Prostate gland (tissue), 2 donors: ENCODE data around the gene LRRC8B. TPM values are rescaled to one million over a fixed set of nuclear protein-coding genes. Genes with fewer than 3 reads are reported as not detected.
"Not testable (repeated sequence)": the region's sequence is repeated elsewhere in the genome, so short reads cannot be mapped to it uniquely, and the experiment has no call there.

ENCODE experiments used
- DNase-seq: peaks from one replicate; pipeline ENCODE4 v3.0.0-alpha.2; 2019; ENCODE audit warnings: low spot score
- H3K27ac ChIP-seq, 2 donors: fragments of 200-600 bp; sonication (generic); 2 replicates each; pipeline ENCODE4 v1.5.1; 2017 to 2019
- H3K27me3 ChIP-seq: fragments of 200-600 bp; sonication (generic); replicated peaks from 2 replicates; pipeline ENCODE4 v1.5.1; 2019; ENCODE audit not compliant: insufficient read depth
- H3K36me3 ChIP-seq, 2 donors: fragments of 200-600 bp; sonication (generic); 1 replicate in 1 of 2; 2 replicates in 1 of 2; pipeline versions ENCODE4 v1.5.1 to v1.8.1; 2017 to 2019
- H3K4me1 ChIP-seq: fragments of 200-600 bp; sonication (generic); replicated peaks from 2 replicates; pipeline ENCODE4 v1.5.1; 2019
- H3K4me3 ChIP-seq, 2 donors: fragments of 200-600 bp; sonication (generic); 2 replicates each; pipeline ENCODE4 v1.5.1; 2017 to 2019
- H3K9me3 ChIP-seq: fragments of 200-600 bp; sonication (generic); 2 replicates; pipeline ENCODE4 v1.5.1; 2017
- POLR2A ChIP-seq: fragments of 450-650 bp; IDR thresholded peaks from one replicate; pipeline ENCODE4 v1.6.1; 2016; ENCODE audit warnings: antibody characterized with exemption, mild to moderate bottlenecking
- POLR2AphosphoS5 ChIP-seq: sonication (generic); formaldehyde crosslinking; IDR thresholded peaks from one replicate; pipeline ENCODE4 v1.6.1; 2017; ENCODE audit warnings: antibody characterized with exemption
- WGBS: methylation state at CpG from one replicate; pipeline ENCODE4 v1.1.5; 2018; 5-methylcytosine and 5-hydroxymethylcytosine counted together
- intact Hi-C: fragments of 100-400 bp; cut with DNase I; formaldehyde crosslinking; loops from one replicate; pipeline ENCODE4 v1.14.2; 2022
- total RNA-seq, 2 donors: library from RNA; depleted of rRNA; stranded (reverse); fragments of >200 nt; gene quantifications; one replicate each; pipeline ENCODE4 v1.1.0, GENCODE V29; 2016
- TF ChIP-seq, protein P1 (sequence below), 4 experiments: fragments of 200-600 bp in 2 of 4; fragments of 450-650 bp in 2 of 4; sonication (generic) in 2 of 4; IDR thresholded peaks; 1 replicate in 3 of 4; 2 replicates in 1 of 4; pipeline ENCODE4 v1.5.1; 2016 to 2019; ENCODE audit warnings: antibody characterized with exemption in 4 of 4, mild to moderate bottlenecking in 2 of 4, moderate library complexity in 2 of 4

Gene LRRC8B
- total RNA-seq, 2 donors from 2014 or later, result 13.9 to 25.6 TPM

DNA sequence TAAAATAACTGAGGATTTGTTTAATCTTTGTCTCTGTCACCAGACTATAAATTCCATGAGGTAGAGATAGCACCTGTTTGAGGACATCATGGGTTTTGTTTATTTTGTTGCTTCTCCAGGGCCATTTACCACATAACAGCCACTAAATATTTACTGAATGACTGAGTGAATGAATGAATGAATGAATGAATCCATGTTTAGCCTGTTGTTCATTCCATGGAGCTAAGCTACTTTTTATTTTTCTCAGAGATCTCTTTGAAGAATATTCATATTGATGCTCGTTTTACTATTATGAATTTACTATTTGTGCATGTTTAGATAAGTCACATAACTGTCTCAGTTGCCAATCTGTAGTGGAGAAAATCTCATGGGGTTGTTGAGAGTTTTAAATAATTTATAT lies 17.7 kb downstream of the LRRC8B start:
- Histone ChIP-seq H3K36me3 (no peaks in the 10 kb centered on the region), H3K27ac (no peak overlapping the region), H3K4me1 (peaks cover 4% of the 10 kb centered on the region), H3K4me3 (no peak overlapping the region), H3K9me3 (no peaks in the 10 kb centered on the region), H3K27me3 (no peaks in the 10 kb centered on the region)
- WGBS, result 94% methylated on average over 1 of the region's 1 CpG
- DNase-seq, result no peak
- intact Hi-C loops, result no loop called here
- TF ChIP-seq, protein P1, sequence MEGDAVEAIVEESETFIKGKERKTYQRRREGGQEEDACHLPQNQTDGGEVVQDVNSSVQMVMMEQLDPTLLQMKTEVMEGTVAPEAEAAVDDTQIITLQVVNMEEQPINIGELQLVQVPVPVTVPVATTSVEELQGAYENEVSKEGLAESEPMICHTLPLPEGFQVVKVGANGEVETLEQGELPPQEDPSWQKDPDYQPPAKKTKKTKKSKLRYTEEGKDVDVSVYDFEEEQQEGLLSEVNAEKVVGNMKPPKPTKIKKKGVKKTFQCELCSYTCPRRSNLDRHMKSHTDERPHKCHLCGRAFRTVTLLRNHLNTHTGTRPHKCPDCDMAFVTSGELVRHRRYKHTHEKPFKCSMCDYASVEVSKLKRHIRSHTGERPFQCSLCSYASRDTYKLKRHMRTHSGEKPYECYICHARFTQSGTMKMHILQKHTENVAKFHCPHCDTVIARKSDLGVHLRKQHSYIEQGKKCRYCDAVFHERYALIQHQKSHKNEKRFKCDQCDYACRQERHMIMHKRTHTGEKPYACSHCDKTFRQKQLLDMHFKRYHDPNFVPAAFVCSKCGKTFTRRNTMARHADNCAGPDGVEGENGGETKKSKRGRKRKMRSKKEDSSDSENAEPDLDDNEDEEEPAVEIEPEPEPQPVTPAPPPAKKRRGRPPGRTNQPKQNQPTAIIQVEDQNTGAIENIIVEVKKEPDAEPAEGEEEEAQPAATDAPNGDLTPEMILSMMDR (IDR thresholded peaks at IDR 0.05), result no peak
- TF ChIP-seq POLR2AphosphoS5 (no peak), POLR2A (no peak)

DNA sequence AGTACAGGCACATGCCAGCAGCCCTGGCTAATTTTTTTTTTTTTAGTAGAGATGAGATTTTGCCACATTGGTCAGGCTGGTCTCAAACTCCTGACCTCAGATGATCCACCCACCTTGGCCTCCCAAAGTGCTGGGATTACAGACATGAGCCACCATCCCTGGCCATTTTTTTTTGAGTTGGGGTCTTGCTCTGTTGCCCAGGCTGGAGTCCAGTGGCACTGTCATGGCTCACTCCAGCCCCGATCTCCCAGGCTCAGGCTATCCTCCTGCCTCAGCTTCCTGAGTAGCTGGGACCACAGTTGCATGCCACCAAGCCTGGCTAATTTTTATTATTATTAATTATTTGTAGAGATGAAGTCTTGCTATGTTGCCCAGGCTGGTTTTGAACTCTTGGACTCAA lies 19.0 kb downstream of the LRRC8B start:
- H3K27me3 ChIP-seq, H3K27ac ChIP-seq, H3K4me1 ChIP-seq, intact Hi-C loops, H3K4me3 ChIP-seq, H3K36me3 ChIP-seq, H3K9me3 ChIP-seq, DNase-seq: not testable (repeated sequence)
- 100% methylated on average over 1 of the region's 1 CpG for WGBS

DNA sequence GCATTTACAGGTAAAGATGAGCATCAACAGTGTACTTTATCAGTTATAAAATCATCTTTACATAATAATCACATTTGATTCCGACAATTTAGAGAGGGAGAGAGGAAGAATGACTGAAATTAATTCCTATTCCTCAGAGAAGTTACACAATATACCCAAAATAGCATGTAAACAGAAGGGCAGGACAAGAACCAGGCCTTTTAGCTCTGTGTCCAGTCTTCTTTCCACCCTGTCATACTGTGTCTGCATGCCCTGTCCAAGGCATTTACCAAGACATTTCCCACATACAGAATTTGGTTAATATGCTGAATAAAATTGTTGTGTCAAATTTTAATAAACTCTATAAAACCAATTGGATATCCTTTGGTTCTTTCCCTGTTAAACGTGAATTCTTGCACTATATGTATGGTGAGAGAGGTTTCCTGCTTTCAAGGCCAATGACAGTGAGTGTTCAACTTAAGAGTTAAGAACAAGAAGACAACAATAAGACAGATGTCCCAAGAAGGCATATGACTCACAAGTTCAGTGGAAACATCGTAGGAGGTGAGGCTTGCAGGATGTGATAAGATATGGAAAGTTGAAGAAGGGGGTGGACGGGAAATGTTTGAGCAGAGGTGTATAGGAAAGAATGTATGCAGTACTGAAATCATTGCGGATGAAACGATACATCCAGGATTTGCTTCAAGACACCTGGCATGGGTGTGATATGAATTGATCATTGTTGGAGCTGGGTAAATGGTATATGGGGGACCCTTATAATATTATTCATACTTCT lies 20.8 kb downstream of the LRRC8B start:
- Histone ChIP-seq H3K36me3 (no peaks in the 10 kb centered on the region), H3K9me3 (no peaks in the 10 kb centered on the region), H3K27me3 (no peaks in the 10 kb centered on the region), H3K4me1 (peaks cover 4% of the 10 kb centered on the region), H3K27ac (no peak overlapping the region), H3K4me3 (no peak overlapping the region)
- TF ChIP-seq POLR2AphosphoS5 (no peak), POLR2A (no peak)
- TF ChIP-seq, protein P1 (IDR thresholded peaks at IDR 0.05), result no peak
- intact Hi-C loops, result no loop called here
- 82% methylated on average over 5 of the region's 6 CpGs for WGBS
- no peak for DNase-seq

DNA sequence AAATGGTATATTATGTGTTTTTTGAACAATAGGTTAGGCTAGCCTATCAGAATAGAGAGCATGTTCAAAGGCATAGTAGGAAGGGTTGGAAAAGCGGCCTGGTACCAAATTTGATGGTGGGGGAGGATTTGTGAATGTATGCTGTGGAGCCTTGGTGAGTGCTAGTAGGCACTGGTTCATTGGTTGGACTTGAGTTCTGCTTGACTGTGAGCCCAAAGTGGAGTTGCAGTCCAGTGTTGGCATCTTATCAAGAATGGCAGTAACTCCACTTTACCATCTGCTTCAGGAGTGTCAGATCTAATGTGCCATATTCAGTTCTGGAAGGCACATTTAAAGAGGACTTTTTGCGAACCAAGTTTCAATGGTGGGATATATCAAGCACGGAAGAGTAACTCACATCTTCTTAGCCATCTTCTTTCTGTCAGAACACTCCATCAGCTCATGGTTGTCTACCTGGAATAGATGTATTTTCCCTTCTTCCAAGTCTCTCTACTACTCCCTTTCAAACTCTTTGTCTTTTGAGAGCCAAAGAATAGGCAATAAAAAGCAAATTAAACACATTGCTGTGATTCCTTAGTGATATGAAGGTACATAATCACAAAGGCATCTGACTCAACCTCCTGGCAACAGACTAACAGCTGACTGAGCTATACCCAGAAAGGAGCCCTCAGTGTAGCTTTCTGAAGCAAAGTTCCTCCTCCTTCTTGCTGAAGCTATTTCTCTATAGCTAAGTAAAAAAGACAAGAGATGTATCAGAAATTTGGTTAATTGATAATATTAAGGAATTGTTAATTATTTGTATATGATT lies 21.7 kb downstream of the LRRC8B start:
- TF ChIP-seq, protein P1 (IDR thresholded peaks at IDR 0.05), result no peak
- no peak for TF ChIP-seq POLR2A
- TF ChIP-seq POLR2AphosphoS5, result peak; percentile 30
- no peaks in the 10 kb centered on the region for H3K36me3 ChIP-seq
- DNase-seq, result peak; percentile 38
- 98% methylated on average over 3 of the region's 3 CpGs for WGBS
- peaks cover 4% of the 10 kb centered on the region for H3K4me1 ChIP-seq
- no peak overlapping the region for H3K27ac ChIP-seq
- intact Hi-C loops, result no loop called here
- H3K9me3 ChIP-seq, result no peaks in the 10 kb centered on the region
- no peaks in the 10 kb centered on the region for H3K27me3 ChIP-seq
- H3K4me3 ChIP-seq, result no peak overlapping the region

DNA sequence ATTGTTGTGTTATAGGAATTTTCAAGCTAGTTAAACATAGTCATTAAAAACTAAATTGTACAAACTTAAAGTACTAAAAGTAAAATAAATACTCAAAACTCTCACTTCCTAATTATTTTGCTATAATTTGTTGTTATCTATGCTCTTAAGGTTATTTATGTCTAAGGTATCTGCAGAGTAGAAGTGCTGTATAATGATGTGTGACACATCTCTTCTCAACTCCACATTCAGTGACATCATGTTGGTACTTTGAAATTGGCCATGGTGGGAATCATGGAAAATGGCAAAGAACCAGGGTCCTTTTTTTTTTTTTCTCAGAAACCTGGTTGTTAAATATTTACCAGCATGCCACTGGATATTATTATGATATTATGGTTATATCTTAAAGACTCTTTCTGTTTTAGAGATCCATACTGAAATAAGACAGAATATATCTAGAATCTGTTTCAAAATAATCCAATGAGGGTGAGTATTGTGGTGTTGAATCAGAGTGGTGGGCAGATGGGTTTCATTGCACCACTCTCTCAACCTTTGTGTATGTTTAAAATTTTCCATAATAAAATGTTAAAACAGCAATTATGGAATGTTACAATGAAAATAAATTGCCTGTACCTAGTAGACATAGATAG lies 22.4 kb downstream of the LRRC8B start:
- Histone ChIP-seq H3K4me3 (no peak overlapping the region), H3K36me3 (no peaks in the 10 kb centered on the region), H3K27ac (no peak overlapping the region), H3K4me1 (peaks cover 4% of the 10 kb centered on the region), H3K9me3 (no peaks in the 10 kb centered on the region), H3K27me3 (no peaks in the 10 kb centered on the region)
- TF ChIP-seq POLR2A (no peak), POLR2AphosphoS5 (no peak)
- TF ChIP-seq, protein P1 (IDR thresholded peaks at IDR 0.05), result no peak
- intact Hi-C loops, result no loop called here
- no peak for DNase-seq
